DND-41 (cell line): ENCODE data around the gene DNAH12.

ENCODE experiments used
- ATAC-seq: fragments of 200-7000 bp; cut with Tn5 transposase; 3 replicates; pipeline ENCODE4 v1.9.1; 2021; ENCODE audit warnings: low read depth; ENCODE audit not compliant: insufficient read depth
- DNase-seq: peaks from one replicate; pipeline ENCODE4 v3.0.0-alpha.2; 2020
- H2AFZ ChIP-seq: 2 replicates; pipeline ENCODE4 v1.6.0; 2012; ENCODE audit warnings: low read depth, low read length
- H3K27ac ChIP-seq: 2 replicates; pipeline ENCODE4 v1.5.1; 2012; ENCODE audit warnings: low read length, inconsistent platforms
- H3K27me3 ChIP-seq: fragments of 200-600 bp; sonication (generic); 2 replicates; pipeline ENCODE4 v1.6.0; 2012; ENCODE audit warnings: low read length, mild to moderate bottlenecking, inconsistent platforms; ENCODE audit not compliant: insufficient read depth, poor library complexity
- H3K36me3 ChIP-seq: 2 replicates; pipeline ENCODE4 v1.5.1; 2012; ENCODE audit warnings: low read length, inconsistent platforms; ENCODE audit not compliant: insufficient read depth
- H3K4me1 ChIP-seq: 2 replicates; pipeline ENCODE4 v1.5.1; 2012; ENCODE audit warnings: mild to moderate bottlenecking, low read length; ENCODE audit not compliant: insufficient read depth
- H3K4me2 ChIP-seq: 2 replicates; pipeline ENCODE4 v1.6.0; 2012; ENCODE audit warnings: mild to moderate bottlenecking, moderate library complexity, low read length, inconsistent platforms; ENCODE audit not compliant: insufficient read depth
- H3K4me3 ChIP-seq, 2 experiments: fragments of 200-600 bp in 1 of 2; shearing (Covaris generic) in 1 of 2; 2 replicates each; pipeline ENCODE4 v1.5.1; 2012 to 2016; ENCODE audit warnings: inconsistent platforms in 2 of 2, low read length in 2 of 2, mild to moderate bottlenecking in 2 of 2, low read depth in 1 of 2, moderate library complexity in 1 of 2
- H3K79me2 ChIP-seq: 2 replicates; pipeline ENCODE4 v1.6.0; 2012; ENCODE audit warnings: low read length, inconsistent platforms; ENCODE audit not compliant: insufficient read depth
- H3K9ac ChIP-seq: 2 replicates; pipeline ENCODE4 v1.6.0; 2012; ENCODE audit warnings: low read depth, mild to moderate bottlenecking, inconsistent platforms, low read length, moderate library complexity
- H3K9me3 ChIP-seq: 2 replicates; pipeline ENCODE4 v1.5.1; 2012; ENCODE audit warnings: low read length, moderate library complexity, mild to moderate bottlenecking, inconsistent platforms; ENCODE audit not compliant: insufficient read depth, severe bottlenecking
- H4K20me1 ChIP-seq: 2 replicates; pipeline ENCODE4 v1.6.0; 2012; ENCODE audit warnings: low read length; ENCODE audit not compliant: insufficient read depth
- CTCF ChIP-seq: IDR thresholded peaks from 2 replicates; pipeline ENCODE4 v1.5.1; 2012; ENCODE audit warnings: borderline replicate concordance, low read length, moderate library complexity, mild to moderate bottlenecking; ENCODE audit not compliant: poor library complexity, severe bottlenecking; ENCODE audit errors: extremely low read depth
- EZH2 ChIP-seq: IDR thresholded peaks from 3 replicates; pipeline ENCODE4 v1.6.1; 2012; ENCODE audit warnings: borderline replicate concordance, low read depth, mild to moderate bottlenecking, moderate library complexity, low read length, inconsistent platforms; ENCODE audit not compliant: severe bottlenecking

DNAH12 gene

GRCh38 chr3:57397175-57398026 lies 146.7 kb downstream of the DNAH12 start:
- peaks cover 14% of the 10 kb centered on the region for H3K27me3 ChIP-seq
- no peak overlapping the region for H3K27ac ChIP-seq
- peak overlapping the region; percentile 50 for H3K4me2 ChIP-seq
- peak overlapping the region; percentile 59 for H2AFZ ChIP-seq
- peak overlapping the region in 1 of 2 experiments; percentile 31; a peak in 1 of 4 replicates for H3K4me3 ChIP-seq
- no peaks in the 10 kb centered on the region for H3K36me3 ChIP-seq
- H4K20me1 ChIP-seq, result no peaks in the 10 kb centered on the region
- ATAC-seq (peak; percentile 100), DNase-seq (peak; percentile 69)
- H3K9ac ChIP-seq, result no peak overlapping the region
- no peaks in the 10 kb centered on the region for H3K79me2 ChIP-seq
- TF ChIP-seq CTCF (peak; percentile 97), EZH2 (no peak)
- H3K4me1 ChIP-seq, result peaks cover 5% of the 10 kb centered on the region
- H3K9me3 ChIP-seq, result no peaks in the 10 kb centered on the region

GRCh38 chr3:57393977-57394376 lies 150.2 kb downstream of the DNAH12 start:
- H3K36me3 ChIP-seq, result no peaks in the 10 kb centered on the region
- H3K4me3 ChIP-seq, result no peak overlapping the region
- H3K79me2 ChIP-seq, result no peaks in the 10 kb centered on the region
- H3K9ac ChIP-seq, result no peak overlapping the region
- H3K27me3 ChIP-seq, result peaks cover 10% of the 10 kb centered on the region
- DNase-seq, result no peak
- ATAC-seq, result no peak
- H4K20me1 ChIP-seq, result no peaks in the 10 kb centered on the region
- TF ChIP-seq EZH2 (no peak), CTCF (no peak)
- no peaks in the 10 kb centered on the region for H3K9me3 ChIP-seq
- no peak overlapping the region for H3K27ac ChIP-seq
- no peak overlapping the region for H3K4me2 ChIP-seq
- H2AFZ ChIP-seq, result no peak overlapping the region
- H3K4me1 ChIP-seq, result peaks cover 5% of the 10 kb centered on the region

- Histone ChIP-seq H2AFZ (no peak overlapping the region), H3K36me3 (no peaks in the 10 kb centered on the region), H4K20me1 (no peaks in the 10 kb centered on the region), H3K79me2 (no peaks in the 10 kb centered on the region), H3K27ac (no peak overlapping the region), H3K27me3 (peaks cover 17% of the 10 kb centered on the region), H3K4me1 (no peaks in the 10 kb centered on the region), H3K4me3 (no peak overlapping the region), H3K4me2 (no peak overlapping the region), H3K9ac (no peak overlapping the region), H3K9me3 (no peaks in the 10 kb centered on the region)
- DNase-seq, result no peak
- no peak for TF ChIP-seq CTCF
- no peak for TF ChIP-seq EZH2
- no peak for ATAC-seq
Observed at GRCh38 chr3:57391767-57392166, 152.4 kb downstream of the DNAH12 start.
